WTC11 (cell line): ENCODE measurements around the gene FABP7. TPM values are rescaled to one million over a fixed set of nuclear protein-coding genes. Genes with fewer than 3 reads are reported as not detected.

Experiments used
- ATAC-seq: fragments of 200-7000 bp; cut with Tn5 transposase; 2 replicates; pipeline ENCODE4 v1.10.0; 2021; ENCODE audit warnings: mild to moderate bottlenecking, moderate library complexity
- CTCF ChIA-PET: fragments of 300-600 bp; sonication (Branson Sonifier 250); formaldehyde crosslinking; loops from one replicate; lab custom pipeline; 2021; ENCODE audit warnings: antibody characterized with exemption; lab: Charles Lee
- POLR2A ChIA-PET: fragments of 350-600 bp; sonication (Branson Sonifier 250); formaldehyde crosslinking; loops from one replicate; lab custom pipeline; 2021; ENCODE audit warnings: antibody characterized with exemption; lab: Charles Lee
- DNase-seq: peaks from one replicate; pipeline ENCODE4 v3.0.0; 2021; ENCODE audit warnings: low spot score
- H3K27ac Mint-ChIP-seq: 2 replicates; pipeline ENCODE4 v1.8.0; 2021; ENCODE audit warnings: mixed read lengths
- H3K27me3 Mint-ChIP-seq: 2 replicates; pipeline ENCODE4 v1.8.0; 2021; ENCODE audit warnings: low read depth, mild to moderate bottlenecking, moderate library complexity, mixed read lengths
- H3K36me3 Mint-ChIP-seq: 2 replicates; pipeline ENCODE4 v1.8.0; 2021; ENCODE audit warnings: mixed read lengths
- H3K4me1 Mint-ChIP-seq: 2 replicates; pipeline ENCODE4 v1.8.0; 2022; ENCODE audit warnings: mixed read lengths
- H3K4me3 Mint-ChIP-seq: 2 replicates; pipeline ENCODE4 v1.8.0; 2021; ENCODE audit warnings: mild to moderate bottlenecking, moderate library complexity, mixed read lengths
- H3K9me3 Mint-ChIP-seq: 2 replicates; pipeline ENCODE4 v1.8.0; 2021; ENCODE audit warnings: mixed read lengths
- FOXJ3 ChIP-seq: sonication (generic); formaldehyde crosslinking; IDR thresholded peaks from 2 replicates; pipeline ENCODE4 v1.9.0; 2021; ENCODE audit warnings: missing genetic modification reagents, mild to moderate bottlenecking, borderline replicate concordance
- IRF2 ChIP-seq: sonication (generic); formaldehyde crosslinking; IDR thresholded peaks from 2 replicates; pipeline ENCODE4 v1.8.0; 2022; ENCODE audit warnings: low read depth, missing genetic modification reagents, borderline replicate concordance
- NFATC4 ChIP-seq: fragments of 250-450 bp; sonication (Bioruptor Pico); IDR thresholded peaks from 2 replicates; pipeline ENCODE4 v1.9.0; 2021; ENCODE audit warnings: mild to moderate bottlenecking
- NFE2L1 ChIP-seq: sonication (generic); formaldehyde crosslinking; IDR thresholded peaks from 2 replicates; pipeline ENCODE4 v1.8.1; 2023; ENCODE audit warnings: missing genetic modification reagents
- NR1H2 ChIP-seq: sonication (generic); formaldehyde crosslinking; IDR thresholded peaks from 2 replicates; pipeline ENCODE4 v1.9.0; 2021; ENCODE audit warnings: mild to moderate bottlenecking, moderate library complexity, missing genetic modification reagents
- SMAD3 ChIP-seq: sonication (generic); formaldehyde crosslinking; IDR thresholded peaks from 2 replicates; pipeline ENCODE4 v1.8.0; 2022; ENCODE audit warnings: missing genetic modification reagents, mild to moderate bottlenecking, borderline replicate concordance
- SP1 ChIP-seq: sonication (generic); formaldehyde crosslinking; conservative IDR thresholded peaks from 2 replicates; pipeline ENCODE4 v1.8.1; 2022; ENCODE audit warnings: missing genetic modification reagents
- ZBTB21 ChIP-seq: sonication (generic); formaldehyde crosslinking; IDR thresholded peaks from 2 replicates; pipeline ENCODE4 v1.8.1; 2023; ENCODE audit warnings: mild to moderate bottlenecking, missing genetic modification reagents, borderline replicate concordance
- ZNF232 ChIP-seq: sonication (generic); formaldehyde crosslinking; IDR thresholded peaks from 2 replicates; pipeline ENCODE4 v1.8.0; 2022; ENCODE audit warnings: mild to moderate bottlenecking, missing genetic modification reagents
- ZNF263 ChIP-seq: sonication (generic); formaldehyde crosslinking; IDR thresholded peaks from 2 replicates; pipeline ENCODE4 v1.8.1; 2022; ENCODE audit warnings: low read depth, mild to moderate bottlenecking, moderate library complexity, missing genetic modification reagents
- ZNF671 ChIP-seq: fragments of 250-450 bp; sonication (Bioruptor Pico); IDR thresholded peaks from 2 replicates; pipeline ENCODE4 v1.8.0; 2021; ENCODE audit warnings: mild to moderate bottlenecking
- total RNA-seq: library from RNA; stranded (reverse); gene quantifications from 3 replicates; pipeline ENCODE4 v1.2.3, GENCODE V29; 2021
- TF ChIP-seq, protein P1 (sequence below): sonication (generic); formaldehyde crosslinking; IDR thresholded peaks from 2 replicates; pipeline ENCODE4 v1.8.1; 2023; ENCODE audit warnings: mild to moderate bottlenecking, missing genetic modification reagents, moderate library complexity
- TF ChIP-seq, protein P2 (sequence below): sonication (generic); formaldehyde crosslinking; IDR thresholded peaks from 2 replicates; pipeline ENCODE4 v1.8.0; 2022; ENCODE audit warnings: missing genetic modification reagents
- TF ChIP-seq, protein P3 (sequence below): sonication (generic); formaldehyde crosslinking; IDR thresholded peaks from 2 replicates; pipeline ENCODE4 v1.8.0; 2023; ENCODE audit warnings: mild to moderate bottlenecking, missing genetic modification reagents
- TF ChIP-seq, protein P4 (sequence below): sonication (generic); formaldehyde crosslinking; IDR thresholded peaks from 2 replicates; pipeline ENCODE4 v1.8.1; 2023; ENCODE audit warnings: mild to moderate bottlenecking, missing genetic modification reagents, moderate library complexity
- TF ChIP-seq, protein P5 (sequence below): sonication (generic); formaldehyde crosslinking; IDR thresholded peaks from 2 replicates; pipeline ENCODE4 v1.8.0; 2023; ENCODE audit warnings: missing genetic modification reagents, mild to moderate bottlenecking, borderline replicate concordance
- TF ChIP-seq, protein P6 (sequence below): sonication (generic); formaldehyde crosslinking; conservative IDR thresholded peaks from 2 replicates; pipeline ENCODE4 v1.8.1; 2022; ENCODE audit warnings: mild to moderate bottlenecking, missing genetic modification reagents

Gene FABP7
- total RNA-seq, 1 experiment from 2014 or later: 7.2 TPM

DNA sequence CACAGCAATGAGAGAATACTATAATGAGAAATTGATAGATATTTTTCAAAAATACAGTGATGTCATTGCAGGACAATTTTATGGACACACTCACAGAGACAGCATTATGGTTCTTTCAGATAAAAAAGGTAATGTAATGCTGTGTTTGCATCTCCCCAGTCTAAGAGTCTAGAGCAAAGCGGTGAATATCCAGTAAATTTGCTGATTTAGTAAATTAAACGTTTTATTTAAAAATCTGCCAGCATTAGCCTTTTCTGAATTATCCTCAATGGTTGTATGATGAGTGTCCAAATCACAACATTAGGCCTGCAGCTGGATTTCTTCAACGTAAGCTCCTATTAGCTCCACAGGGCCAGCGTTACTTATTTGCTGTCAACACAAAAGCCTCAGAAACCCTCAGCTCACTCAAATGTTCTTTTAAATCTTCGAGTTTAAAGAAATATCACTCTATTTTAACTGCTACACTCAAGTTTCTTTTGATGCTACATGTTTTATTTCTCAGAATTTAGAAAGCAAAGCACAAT is 25.5 kb downstream of the FABP7 start:
- peaks cover 5% of the 10 kb centered on the region; the same call in 1 of the 2 replicates for H3K27me3 Mint-ChIP-seq
- ChIA-PET POLR2A (no interaction called here), CTCF (no interaction called here)
- DNase-seq: no peak
- TF ChIP-seq ZBTB21 (CRISPR knock-in tag) (no peak), ZNF671 (CRISPR knock-in tag) (no peak)
- TF ChIP-seq, protein P1, sequence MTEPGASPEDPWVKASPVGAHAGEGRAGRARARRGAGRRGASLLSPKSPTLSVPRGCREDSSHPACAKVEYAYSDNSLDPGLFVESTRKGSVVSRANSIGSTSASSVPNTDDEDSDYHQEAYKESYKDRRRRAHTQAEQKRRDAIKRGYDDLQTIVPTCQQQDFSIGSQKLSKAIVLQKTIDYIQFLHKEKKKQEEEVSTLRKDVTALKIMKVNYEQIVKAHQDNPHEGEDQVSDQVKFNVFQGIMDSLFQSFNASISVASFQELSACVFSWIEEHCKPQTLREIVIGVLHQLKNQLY (CRISPR knock-in tag): no peak
- TF ChIP-seq, protein P2, sequence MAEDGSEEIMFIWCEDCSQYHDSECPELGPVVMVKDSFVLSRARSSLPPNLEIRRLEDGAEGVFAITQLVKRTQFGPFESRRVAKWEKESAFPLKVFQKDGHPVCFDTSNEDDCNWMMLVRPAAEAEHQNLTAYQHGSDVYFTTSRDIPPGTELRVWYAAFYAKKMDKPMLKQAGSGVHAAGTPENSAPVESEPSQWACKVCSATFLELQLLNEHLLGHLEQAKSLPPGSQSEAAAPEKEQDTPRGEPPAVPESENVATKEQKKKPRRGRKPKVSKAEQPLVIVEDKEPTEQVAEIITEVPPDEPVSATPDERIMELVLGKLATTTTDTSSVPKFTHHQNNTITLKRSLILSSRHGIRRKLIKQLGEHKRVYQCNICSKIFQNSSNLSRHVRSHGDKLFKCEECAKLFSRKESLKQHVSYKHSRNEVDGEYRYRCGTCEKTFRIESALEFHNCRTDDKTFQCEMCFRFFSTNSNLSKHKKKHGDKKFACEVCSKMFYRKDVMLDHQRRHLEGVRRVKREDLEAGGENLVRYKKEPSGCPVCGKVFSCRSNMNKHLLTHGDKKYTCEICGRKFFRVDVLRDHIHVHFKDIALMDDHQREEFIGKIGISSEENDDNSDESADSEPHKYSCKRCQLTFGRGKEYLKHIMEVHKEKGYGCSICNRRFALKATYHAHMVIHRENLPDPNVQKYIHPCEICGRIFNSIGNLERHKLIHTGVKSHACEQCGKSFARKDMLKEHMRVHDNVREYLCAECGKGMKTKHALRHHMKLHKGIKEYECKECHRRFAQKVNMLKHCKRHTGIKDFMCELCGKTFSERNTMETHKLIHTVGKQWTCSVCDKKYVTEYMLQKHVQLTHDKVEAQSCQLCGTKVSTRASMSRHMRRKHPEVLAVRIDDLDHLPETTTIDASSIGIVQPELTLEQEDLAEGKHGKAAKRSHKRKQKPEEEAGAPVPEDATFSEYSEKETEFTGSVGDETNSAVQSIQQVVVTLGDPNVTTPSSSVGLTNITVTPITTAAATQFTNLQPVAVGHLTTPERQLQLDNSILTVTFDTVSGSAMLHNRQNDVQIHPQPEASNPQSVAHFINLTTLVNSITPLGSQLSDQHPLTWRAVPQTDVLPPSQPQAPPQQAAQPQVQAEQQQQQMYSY (CRISPR knock-in tag): no peak
- TF ChIP-seq, all 79 proteins: peak for 0
- Mint-ChIP-seq H3K4me3 (no peak overlapping the region), H3K9me3 (no peaks in the 10 kb centered on the region), H3K36me3 (no peaks in the 10 kb centered on the region), H3K27ac (no peak overlapping the region), H3K4me1 (peaks cover 11% of the 10 kb centered on the region)
- no peak for ATAC-seq

DNA sequence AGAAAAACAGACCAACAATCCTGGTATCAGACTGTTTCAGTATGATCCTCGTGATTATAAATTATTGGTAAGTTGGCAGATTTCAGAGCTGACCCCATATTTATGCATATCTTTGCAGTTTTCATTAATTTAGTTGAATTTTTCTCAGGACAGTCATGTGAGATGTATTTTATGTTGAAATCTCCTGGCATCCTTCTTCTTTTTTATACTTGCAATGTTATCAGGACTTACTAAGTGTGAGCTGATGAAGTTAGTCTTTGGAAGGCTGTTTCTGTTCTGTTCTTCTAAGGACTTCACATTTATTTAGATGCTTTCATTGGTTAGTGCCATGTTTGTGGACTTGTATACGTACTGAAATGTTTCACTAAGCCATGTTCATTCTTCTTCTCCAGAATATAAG is 26.8 kb downstream of the FABP7 start:
- Mint-ChIP-seq H3K4me1 (peaks cover 6% of the 10 kb centered on the region), H3K27ac (no peak overlapping the region), H3K4me3 (no peak overlapping the region), H3K9me3 (no peaks in the 10 kb centered on the region), H3K36me3 (no peaks in the 10 kb centered on the region), H3K27me3 (no peaks in the 10 kb centered on the region)
- ChIA-PET CTCF (no interaction called here), POLR2A (no interaction called here)
- ATAC-seq: no peak
- no peak for DNase-seq
- TF ChIP-seq, protein P3, sequence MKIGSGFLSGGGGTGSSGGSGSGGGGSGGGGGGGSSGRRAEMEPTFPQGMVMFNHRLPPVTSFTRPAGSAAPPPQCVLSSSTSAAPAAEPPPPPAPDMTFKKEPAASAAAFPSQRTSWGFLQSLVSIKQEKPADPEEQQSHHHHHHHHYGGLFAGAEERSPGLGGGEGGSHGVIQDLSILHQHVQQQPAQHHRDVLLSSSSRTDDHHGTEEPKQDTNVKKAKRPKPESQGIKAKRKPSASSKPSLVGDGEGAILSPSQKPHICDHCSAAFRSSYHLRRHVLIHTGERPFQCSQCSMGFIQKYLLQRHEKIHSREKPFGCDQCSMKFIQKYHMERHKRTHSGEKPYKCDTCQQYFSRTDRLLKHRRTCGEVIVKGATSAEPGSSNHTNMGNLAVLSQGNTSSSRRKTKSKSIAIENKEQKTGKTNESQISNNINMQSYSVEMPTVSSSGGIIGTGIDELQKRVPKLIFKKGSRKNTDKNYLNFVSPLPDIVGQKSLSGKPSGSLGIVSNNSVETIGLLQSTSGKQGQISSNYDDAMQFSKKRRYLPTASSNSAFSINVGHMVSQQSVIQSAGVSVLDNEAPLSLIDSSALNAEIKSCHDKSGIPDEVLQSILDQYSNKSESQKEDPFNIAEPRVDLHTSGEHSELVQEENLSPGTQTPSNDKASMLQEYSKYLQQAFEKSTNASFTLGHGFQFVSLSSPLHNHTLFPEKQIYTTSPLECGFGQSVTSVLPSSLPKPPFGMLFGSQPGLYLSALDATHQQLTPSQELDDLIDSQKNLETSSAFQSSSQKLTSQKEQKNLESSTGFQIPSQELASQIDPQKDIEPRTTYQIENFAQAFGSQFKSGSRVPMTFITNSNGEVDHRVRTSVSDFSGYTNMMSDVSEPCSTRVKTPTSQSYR (CRISPR knock-in tag): no peak
- TF ChIP-seq SP1 (CRISPR knock-in tag) (no peak), ZNF263 (CRISPR knock-in tag) (no peak), NFATC4 (CRISPR knock-in tag) (no peak), IRF2 (CRISPR knock-in tag) (no peak), ZBTB21 (CRISPR knock-in tag) (no peak), ZNF232 (no peak), FOXJ3 (CRISPR knock-in tag) (no peak), SMAD3 (CRISPR knock-in tag) (no peak), NFE2L1 (CRISPR knock-in tag) (no peak), NR1H2 (CRISPR knock-in tag) (no peak)
- TF ChIP-seq, protein P2 (CRISPR knock-in tag): no peak
- TF ChIP-seq, protein P4, sequence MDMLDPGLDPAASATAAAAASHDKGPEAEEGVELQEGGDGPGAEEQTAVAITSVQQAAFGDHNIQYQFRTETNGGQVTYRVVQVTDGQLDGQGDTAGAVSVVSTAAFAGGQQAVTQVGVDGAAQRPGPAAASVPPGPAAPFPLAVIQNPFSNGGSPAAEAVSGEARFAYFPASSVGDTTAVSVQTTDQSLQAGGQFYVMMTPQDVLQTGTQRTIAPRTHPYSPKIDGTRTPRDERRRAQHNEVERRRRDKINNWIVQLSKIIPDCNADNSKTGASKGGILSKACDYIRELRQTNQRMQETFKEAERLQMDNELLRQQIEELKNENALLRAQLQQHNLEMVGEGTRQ: no peak
- TF ChIP-seq, protein P5, sequence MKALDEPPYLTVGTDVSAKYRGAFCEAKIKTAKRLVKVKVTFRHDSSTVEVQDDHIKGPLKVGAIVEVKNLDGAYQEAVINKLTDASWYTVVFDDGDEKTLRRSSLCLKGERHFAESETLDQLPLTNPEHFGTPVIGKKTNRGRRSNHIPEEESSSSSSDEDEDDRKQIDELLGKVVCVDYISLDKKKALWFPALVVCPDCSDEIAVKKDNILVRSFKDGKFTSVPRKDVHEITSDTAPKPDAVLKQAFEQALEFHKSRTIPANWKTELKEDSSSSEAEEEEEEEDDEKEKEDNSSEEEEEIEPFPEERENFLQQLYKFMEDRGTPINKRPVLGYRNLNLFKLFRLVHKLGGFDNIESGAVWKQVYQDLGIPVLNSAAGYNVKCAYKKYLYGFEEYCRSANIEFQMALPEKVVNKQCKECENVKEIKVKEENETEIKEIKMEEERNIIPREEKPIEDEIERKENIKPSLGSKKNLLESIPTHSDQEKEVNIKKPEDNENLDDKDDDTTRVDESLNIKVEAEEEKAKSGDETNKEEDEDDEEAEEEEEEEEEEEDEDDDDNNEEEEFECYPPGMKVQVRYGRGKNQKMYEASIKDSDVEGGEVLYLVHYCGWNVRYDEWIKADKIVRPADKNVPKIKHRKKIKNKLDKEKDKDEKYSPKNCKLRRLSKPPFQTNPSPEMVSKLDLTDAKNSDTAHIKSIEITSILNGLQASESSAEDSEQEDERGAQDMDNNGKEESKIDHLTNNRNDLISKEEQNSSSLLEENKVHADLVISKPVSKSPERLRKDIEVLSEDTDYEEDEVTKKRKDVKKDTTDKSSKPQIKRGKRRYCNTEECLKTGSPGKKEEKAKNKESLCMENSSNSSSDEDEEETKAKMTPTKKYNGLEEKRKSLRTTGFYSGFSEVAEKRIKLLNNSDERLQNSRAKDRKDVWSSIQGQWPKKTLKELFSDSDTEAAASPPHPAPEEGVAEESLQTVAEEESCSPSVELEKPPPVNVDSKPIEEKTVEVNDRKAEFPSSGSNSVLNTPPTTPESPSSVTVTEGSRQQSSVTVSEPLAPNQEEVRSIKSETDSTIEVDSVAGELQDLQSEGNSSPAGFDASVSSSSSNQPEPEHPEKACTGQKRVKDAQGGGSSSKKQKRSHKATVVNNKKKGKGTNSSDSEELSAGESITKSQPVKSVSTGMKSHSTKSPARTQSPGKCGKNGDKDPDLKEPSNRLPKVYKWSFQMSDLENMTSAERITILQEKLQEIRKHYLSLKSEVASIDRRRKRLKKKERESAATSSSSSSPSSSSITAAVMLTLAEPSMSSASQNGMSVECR (CRISPR knock-in tag): no peak
- TF ChIP-seq, protein P6, sequence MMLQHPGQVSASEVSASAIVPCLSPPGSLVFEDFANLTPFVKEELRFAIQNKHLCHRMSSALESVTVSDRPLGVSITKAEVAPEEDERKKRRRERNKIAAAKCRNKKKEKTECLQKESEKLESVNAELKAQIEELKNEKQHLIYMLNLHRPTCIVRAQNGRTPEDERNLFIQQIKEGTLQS (CRISPR knock-in tag): no peak
